ENCODE results near the gene CSGALNACT2.

CSGALNACT2 gene

DNA sequence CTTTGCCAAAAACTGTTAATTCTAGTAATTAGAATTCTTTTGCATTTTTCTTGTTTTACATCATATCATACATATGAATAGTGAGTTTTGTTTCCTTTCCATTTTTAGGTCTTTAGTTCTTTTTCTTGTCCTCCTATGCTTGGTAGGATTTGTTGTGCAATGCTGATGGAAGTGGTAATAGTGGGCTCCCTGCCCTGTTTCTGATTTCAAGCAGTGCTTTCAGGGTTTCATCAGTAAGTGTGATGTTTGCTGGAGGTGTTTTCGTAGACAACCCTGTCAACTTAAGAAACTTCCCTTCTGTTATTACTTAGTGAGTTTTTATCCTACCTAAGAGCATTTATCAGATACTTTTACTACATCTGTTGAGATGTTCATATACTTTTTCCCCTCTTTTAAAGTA is 50.5 kb downstream of the CSGALNACT2 start:
- DNase-seq = no peak

DNA sequence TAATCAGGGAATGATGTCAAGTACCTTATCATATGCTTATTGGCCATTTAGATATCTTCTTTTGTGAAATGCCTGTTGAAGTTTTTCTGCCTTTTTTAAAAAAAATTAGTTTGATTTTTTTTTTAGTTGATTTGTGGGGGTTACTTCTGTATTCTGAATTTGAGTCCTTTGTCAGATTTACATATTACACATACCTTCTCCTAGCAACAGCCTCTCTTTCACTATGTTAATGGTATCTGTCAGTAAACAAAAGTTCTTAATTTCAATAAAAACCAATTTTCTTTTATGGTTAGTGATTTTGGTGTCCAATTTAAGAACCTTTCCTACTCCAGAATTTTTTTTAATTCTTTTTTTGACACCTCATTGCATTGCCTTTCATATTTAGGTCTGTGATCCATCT is 52.0 kb downstream of the CSGALNACT2 start:
- DNase-seq = no peak

DNA sequence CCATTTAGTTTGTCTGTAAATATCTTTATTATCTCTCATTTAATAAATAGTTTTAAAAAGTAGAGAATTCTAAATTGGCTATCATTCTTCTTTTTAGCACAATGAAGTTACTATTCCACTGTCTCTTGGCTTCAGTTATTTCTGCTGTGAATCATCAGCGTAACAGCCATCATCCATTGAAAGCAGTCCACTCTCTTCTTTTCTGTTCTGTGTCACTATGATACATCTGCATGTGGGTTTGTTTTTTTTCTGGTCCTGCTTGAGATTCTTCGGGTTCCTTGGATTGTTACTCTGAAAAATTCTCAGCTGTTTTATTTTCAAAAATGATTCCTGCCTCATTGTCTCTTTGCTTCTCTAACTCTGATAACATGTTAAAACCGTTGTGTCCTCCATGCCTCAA is 52.5 kb downstream of the CSGALNACT2 start:
- no peak for DNase-seq

DNA sequence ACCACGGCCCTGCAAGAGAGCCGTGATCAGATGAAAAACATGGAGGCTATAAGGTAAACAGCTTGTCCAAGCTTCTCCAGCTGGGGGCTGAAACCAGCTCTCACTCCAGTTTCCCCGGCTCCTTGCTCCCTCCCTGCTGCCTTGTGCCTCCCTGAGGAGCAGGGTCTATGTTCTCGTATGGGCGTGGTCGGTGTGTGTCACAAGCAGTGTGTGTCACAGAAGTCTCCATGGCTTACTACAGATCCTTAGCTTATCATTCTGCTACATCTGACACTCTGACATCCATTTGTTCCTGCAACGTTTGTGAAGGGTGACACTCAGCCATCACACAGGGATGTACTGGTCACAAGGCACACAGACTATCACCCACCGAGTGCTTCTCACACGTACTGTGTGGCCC is 54.6 kb downstream of the CSGALNACT2 start:
- DNase-seq = no peak

DNA sequence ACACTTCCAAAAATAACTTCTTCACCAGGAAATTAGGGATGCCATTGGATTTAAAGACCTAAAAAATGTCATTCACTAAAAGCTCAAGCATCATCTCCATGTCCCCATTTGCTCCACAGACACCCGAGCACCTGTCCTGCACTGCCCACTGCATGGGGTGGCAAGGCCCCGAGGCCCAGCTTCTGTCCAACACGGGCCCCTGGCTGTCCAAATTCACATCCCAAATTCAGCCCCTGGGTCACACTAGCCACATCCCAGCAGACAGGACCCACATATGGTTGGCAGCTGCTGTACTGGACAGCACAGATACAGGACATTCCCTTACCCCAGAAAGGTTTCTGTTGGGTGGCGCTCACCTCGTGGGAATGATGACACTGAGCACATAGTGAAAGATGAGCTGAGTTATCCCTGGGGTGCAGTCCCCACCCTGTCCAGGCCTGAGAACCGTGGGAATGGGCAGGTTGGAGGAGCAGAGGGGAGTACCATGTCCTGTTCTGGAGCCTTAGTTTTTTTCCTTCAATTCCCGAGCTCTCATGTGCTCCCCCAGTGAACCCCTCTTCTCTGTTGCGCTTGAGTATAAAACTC is 55.3 kb downstream of the CSGALNACT2 start:
- DNase-seq = no peak

DNA sequence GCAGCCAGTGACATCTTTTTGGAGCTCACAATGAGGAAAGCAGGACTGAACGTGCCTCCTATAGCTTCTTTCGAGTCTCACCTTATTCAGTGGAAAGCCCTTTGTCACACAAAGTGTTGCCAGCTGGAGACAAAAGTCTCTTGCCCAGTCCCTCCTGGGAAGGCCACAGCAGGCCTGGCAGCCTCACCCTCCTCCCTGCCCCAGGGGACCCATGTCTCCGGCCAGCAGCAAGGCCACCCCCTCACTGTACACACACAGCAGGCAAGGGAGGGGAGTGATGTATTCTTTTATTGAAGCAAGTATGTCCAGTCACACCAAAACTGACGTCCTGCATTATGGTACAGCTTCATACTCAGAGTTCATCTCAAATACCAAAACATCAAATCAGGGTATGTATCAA is 56.0 kb downstream of the CSGALNACT2 start:
- no peak for DNase-seq

DNA sequence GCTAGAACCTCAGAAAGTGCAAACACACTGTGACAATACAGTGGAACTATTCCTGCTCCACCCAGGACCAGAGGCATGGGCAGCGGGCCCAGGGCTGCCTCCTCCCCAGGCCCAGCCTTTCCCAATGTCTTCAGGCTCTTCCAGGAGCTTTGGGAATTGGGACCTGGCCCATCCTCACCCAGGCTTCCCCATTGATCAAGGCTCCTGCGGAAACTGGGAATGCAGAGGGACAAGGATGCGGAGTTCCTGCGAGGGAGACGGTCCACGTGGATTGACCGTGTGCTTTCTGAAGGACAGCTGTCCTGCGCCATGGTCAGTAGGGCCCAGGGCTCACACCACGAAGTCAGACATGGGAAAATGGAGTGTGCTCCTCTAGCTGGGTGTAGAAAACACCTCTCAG is 56.6 kb downstream of the CSGALNACT2 start:
- no peak for DNase-seq

DNA sequence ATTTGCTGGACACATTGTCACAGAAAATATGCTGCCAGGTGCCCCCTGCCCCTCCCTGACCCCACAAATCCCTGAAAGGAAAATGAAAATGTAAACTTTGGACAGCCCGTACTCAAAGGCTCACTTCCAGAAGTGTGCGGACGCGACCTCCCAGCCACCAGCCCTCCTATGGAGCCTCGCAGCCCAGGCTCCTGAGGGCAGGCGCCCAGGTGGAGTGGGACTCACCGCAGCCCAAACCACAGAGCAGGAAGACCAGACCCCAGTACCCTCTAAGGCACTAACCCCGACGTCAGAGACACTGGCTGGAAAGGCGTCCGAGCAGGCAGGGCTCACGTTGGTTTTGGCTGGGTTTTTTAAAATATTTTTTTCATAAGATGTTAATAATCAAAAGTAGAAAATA is 57.3 kb downstream of the CSGALNACT2 start:
- no peak for DNase-seq

DNA sequence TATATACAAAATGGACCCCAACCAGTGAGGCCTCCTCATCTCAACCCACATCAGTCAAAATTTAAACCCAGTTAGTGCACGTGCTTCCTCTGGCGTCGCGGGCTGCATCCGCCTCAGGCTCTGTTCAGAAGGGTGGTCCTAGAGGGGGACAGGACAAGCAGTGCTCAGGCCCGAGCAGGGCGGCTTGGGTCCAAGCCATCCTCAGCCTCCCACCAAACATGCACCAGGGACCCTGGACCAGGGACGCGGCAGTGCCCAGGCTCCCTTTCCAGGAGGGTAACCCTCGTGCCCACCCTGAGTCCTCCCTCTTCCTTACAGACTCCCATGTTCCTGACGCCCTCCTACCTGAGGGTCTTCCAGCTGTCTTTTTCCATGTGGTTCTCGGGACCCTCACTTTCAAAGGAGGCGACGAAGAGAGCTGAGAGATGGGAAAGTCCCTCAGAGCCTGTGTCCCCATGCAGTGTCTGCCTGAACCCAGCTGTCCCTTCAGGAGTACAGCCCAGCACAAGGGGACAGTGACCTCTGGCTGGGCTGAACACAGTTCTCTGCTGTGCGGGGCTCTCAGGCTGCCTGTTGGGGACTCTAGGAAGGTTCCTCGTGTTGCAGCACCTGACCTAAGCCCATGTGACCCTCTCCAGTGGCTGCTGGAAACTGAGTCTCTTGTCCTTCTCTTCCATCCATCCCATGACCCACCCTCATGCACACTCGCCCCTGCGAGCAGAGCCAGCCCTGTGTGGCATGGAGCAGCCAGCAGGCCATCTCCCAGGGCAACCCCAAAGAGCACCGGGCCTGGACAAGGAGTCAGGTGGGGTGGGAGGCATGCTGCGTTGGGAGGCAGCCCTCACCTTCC is 58.1 kb downstream of the CSGALNACT2 start:
- DNase-seq = no peak

DNA sequence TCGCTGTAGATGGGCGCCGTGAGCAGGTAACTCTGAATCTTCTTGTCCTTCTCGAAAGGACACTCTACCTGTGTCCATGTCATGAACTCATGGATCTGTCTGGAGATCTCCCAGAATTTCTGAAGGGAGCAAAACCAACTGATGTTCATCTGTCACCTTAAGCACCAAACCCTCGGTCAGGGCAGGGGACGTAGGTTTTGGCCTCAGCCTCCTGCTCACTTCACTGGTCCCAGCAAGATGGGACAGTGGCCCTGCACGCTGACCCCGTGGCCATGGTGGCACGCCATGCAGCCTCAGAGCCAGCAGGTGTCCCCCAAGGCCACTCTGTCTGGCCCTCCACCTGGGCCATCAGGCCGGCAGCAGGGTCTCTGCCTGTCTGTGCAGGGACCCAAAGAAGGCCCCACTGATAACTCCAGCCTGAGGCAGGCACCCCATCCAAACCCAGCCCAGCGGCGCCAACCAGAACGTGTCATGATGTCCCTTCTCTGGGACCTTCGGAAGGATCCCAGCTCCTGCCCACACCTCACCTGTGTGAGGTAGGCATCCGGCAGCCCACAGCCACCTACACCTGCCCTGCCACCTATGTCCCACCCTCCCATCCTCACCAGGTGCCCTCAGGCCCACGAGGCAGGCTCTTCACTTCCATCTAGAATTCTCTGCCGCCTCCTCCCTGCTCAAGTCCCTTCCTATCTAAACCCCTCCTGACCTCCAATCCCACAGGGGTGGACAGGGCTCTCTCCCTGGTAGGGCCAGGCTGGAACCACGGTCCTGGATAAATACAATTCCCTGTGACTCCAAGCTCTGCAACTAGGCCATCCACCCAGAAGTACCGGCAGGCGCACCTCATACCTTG is 59.0 kb downstream of the CSGALNACT2 start:
- no peak for DNase-seq

DNA sequence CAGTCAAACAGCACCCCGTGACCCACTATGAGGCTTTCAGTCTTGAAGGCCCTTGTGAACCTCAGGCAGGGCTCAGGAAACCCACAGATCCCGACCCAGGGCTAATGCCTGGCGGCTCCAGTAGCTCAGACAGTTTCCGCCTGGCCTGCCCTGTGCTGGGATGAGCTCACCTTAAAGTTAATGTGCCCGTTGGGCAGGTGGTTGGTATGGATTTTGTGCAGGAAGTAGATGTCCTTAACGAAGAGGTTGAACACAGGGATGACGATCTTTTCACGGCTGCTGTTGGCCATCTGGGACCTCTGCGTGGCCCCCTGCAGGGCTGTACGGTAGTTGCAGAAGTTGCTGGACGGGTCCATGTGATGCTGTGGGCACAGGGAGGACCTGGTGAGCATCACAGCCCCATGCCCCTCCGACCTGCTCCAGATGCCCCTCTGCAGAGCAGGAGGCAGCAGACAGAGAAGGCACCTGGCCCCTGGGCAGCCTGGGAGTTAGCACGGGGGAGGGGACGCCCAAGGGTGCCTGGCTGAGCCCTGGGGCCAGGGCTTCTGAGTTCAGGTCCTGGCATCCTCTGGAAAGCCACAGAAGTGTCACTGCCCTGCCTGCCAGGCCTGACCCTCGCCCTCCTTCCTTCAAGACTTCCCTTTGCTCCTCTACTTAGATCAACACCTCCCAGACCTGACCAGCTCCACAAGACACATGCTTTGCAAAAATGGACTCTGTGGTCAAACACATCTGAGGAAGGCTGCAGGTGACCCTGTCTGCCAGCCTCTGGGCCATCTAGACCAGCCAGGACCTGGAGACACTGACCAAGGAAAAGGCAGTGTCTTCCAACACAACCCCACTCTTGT is 59.8 kb downstream of the CSGALNACT2 start:
- DNase-seq = no peak

DNA sequence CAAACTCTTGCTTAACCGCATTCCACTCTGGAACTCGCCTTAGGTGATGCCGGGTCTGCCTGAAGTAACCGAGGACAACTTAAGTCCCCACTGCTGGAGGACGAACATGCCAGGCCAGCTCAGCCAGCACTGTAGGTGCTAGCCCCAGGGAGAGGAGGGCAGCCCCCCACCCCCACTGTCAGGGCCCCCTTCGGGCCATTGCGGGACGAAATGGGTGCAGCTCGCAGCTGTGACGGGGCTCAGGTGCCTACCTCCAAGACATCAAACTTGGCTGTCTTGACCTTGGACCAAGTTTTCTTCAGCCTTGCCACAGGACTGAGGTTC is 60.4 kb downstream of the CSGALNACT2 start:
- no peak for DNase-seq

DNA sequence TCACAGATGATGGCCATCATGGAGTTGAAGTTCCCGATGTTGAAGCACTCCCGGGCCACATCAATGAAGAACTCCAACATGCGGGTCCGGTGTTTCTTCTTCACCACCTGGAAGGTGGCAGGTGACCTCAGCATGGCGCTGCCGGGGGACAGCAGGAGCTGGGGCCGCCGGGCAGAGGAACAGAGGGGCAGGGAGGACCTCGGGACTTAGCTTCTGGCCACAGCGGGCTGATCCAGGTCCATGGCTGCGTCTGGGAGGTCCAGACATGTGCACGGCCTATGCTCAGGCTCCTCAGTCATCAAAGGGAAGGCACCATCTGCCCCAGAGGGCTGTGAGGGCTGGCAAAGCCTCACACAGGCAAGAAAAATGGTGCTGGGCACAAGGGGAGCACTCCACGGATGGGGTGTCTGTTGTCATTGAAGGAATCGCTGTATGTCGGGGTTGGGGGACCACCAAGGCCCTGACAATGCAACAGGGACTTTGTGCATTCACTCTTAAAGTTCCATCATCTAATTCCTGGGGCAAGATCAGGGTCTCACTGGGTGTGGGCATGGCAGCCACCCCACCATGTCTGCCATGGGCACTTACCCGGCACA is 60.9 kb downstream of the CSGALNACT2 start:
- DNase-seq = no peak

DNA sequence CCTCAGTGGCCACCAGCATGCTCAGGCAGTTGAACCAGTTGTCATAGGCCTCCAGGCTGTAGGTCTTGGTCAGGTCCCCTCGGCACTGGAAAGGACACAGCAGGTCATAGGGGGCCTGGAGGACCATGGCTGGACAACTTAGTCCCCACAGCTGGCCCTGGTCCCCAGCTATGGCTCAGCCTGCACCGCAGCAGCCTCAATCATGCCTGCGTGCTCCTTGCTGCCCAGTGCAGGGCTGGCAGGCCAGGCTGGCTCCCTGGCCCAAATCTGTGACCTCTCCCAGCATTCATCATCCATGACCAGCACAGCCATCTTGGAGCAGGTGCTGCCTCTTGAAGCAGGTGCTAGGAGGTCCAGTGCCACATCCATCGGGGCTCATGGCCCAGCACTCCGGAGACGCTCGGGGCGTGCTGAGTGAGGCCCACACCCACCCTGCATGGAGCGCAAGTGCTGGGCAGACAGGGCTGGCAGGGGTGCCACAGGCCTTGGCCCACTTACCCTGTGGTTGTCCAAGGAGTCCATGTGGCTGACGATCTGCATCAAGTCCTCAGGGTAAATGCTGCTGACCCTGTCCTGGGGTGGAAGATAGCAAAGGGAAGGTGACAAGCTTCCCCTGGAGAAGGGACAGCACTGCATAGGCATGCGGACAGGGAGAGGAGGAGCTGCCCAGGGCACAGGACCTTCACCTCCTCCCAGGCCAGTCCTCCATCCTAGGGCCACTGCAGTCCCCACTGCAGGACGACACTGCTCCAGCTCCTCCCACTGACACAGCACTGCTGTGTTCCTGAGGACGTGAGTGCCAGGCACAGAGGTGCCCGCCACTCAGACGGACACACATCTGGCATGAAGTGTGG is 61.7 kb downstream of the CSGALNACT2 start:
- no peak for DNase-seq

DNA sequence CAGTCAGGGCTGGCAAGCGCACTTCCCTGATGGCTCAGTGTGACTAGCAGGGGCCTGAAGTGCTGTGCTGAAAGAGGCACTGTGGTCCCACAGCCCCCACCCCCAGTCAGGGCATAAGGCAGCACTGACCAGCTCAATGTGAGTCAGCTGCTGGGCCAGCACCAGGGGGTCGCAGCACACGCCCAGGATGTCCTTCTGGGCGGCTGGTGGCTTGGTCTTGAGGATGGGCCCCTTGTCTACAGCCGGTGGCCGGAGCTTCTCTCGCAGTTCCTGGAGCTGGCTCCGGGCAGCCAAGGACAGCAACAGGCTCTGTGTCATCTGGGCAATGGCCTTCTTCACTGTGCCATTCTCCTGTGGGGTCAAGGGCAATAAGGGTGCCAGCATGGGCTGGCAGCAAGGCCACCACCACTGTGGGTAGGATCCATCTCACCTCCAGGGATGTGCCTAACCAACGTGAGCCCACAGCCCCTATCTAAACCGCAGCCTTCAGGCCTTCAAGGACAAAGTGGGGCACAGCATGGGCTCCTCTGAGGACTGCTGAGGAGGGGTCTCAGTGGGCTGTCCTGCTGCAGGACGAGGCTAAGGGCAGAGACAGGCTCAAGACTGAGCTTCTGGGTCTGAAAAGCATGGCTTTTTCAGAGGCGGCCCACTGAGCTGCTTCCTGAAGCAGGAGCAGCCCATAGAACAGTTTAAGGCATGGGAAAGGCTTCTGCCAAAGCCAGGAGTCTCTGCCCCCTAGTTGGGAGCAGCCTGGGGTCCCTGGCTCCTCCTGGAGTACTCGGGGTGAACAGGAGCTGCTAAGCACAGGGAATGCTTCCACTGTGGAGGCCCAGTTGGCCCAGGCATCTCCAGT is 62.5 kb downstream of the CSGALNACT2 start:
- DNase-seq = no peak

DNA sequence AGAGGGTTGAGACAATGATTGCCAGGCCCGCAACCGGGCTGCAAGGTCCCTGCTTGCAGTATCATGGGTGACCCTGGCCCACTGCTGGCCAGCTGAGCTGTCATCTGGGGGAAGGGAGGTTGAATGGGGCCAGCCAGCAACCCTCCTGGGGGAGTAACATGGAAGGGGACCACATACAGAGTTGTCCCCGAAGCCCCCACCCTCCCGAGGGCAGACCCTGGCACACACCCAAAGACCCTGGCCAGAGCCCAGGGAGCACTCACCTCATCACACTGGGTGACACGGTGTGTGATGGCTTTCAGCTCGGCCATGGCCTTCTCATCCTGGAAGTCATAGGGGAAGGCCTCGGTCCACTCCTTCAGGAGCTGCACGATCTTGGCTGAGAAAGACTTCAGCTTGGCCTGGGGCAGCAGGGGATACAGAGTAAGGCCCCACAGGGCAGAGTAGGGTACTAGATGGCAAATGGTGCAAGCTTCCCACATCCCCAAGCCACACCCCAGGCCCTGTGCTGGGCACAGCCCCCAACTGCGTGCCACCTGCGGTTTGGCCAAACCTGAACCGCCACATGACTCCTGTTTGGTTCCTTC is 63.4 kb downstream of the CSGALNACT2 start:
- DNase-seq = no peak

DNA sequence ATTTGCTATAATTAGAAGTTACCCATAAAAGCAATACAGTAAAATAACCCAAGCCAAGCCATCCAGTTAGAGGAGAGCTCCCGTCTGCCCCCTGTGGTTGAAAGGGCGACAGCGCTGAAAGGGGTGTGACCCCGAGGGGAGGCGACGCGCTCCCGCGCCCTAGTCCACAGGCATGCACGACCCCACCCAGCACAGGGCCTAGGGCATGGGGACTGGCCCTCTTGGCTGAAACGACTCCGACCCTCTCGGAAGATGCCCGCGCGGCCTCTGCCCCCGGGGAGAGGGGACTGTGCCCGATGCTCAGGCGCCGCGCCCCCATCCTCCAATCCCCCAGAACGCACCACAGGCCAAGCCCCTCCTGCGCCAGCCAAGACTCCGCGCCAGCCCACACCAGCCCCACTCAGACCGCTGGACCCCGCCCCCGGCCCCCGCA is 64.0 kb downstream of the CSGALNACT2 start:
- DNase-seq = no peak

DNA sequence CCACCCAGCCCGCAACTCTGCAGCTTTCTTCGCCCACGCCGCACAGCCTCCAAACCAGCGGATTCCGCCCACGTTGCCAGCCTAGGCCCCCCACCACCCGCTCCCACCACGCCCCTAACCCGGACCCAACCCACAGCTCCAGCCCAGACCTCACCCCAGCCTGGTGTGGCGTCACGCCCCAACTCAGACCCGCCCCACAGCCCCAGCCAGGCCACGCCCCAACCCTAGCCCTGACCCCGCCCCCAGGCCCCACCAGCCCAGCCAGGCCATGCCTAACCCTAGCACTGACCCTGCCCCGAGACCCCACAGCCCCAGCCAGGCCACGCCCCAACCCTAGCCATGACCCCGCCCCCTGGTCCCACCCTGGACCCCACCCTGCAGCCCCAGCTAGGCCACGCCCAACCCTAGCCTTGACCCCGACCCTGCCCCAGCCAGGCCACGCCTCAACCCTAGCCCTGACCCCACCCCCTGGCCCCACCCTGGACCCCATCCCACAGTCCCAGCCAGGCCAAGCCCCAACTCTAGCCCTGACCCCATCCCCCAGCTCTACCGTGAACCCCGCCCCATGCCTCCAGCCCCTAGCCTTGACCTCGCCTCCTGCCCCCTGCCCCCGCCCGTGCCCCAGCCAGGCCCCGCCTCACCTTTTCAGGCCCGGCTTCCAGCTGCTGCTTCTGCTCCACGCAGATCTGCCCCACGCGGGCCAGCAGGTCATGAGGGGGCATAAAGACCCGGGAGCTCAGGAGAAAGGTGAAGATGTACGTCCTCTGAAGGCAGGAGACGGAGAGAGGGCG is 64.6 kb downstream of the CSGALNACT2 start:
- DNase-seq = no peak

DNA sequence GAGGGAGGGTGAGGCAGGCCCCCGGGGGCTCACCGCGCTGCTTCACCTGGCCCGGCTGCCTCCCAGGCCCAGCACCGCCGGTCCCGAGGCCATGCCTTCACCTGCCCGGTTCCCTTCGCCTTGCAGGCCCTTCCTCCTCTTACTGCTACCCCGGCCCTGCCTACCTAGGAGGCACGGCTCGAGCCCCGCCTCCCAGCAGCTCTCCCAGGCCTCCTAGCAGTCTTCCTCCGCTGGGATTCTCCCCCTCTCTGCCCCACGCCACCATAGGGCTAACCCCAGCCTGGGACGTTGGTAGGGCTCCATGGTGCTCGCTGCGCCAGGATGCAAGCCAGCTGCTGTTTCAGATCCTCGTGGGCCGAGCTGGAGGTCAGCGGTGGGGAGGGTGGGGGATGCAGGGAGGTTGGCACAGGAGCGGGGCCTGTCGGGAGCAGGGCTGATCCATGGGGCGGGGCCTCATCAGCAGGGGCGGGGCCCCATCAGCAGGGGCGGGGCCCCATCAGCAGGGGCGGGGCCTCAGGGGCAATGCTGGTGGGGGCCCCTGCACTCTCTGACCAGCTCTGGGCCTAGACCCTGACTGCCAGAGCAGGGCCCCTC is 65.3 kb downstream of the CSGALNACT2 start:
- DNase-seq = no peak

Data from cortex of kidney (tissue), 1 donor.